GM21717 (cell line): Measurements from ENCODE around the gene SLC35F3.
A peak's percentile ranks its signal among the peaks of the same experiment; 100 is the strongest.
"Not testable (repeated sequence)": the region's sequence is repeated elsewhere in the genome, so short reads cannot be mapped to it uniquely, and the experiment has no call there.

Experiments
- ATAC-seq: cut with Tn5 transposase; IDR thresholded peaks from one replicate; pipeline ENCODE4 v1.9.1; 2021; ENCODE audit warnings: mild to moderate bottlenecking, moderate library complexity; ENCODE audit not compliant: unreplicated experiment

The SLC35F3 gene

GRCh38 chr1:234340528-234340927, 436.1 kb downstream of the SLC35F3 start:
- ATAC-seq: no peak

- ATAC-seq: no peak
These were observed 438.3 kb downstream of the SLC35F3 start for GRCh38 chr1:234342774-234343173.

DNA sequence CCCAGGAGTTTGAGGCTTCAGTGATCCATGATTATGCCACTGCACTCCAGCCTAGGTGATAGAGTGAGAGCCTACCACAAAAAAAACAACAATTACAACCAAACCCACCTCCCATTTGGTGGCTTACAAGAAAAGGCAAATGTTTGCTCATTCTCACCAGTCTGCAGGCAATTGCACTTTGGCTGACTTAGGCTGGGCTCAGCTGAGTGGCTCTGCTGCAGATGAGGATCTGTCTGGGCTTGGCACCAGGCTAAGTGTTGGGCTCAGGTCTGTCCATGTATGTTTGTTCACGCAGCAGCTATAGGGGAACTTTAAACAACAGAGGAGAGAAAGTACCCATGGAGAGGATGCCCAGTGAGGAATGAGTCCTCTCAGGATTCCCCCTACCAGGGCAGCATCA, 440.8 kb downstream of the SLC35F3 start:
- no peak for ATAC-seq

GRCh38 chr1:234348964-234349363, 444.5 kb downstream of the SLC35F3 start:
- ATAC-seq: no peak

GRCh38 chr1:234355782-234356510, 451.5 kb downstream of the SLC35F3 start:
- no peak for ATAC-seq

GRCh38 chr1:234356615-234357269, 452.3 kb downstream of the SLC35F3 start:
- not testable (repeated sequence) for ATAC-seq

- ATAC-seq: no peak
These were observed 453.4 kb downstream of the SLC35F3 start for GRCh38 chr1:234357831-234358230.

- no peak for ATAC-seq
These were observed 456.7 kb downstream of the SLC35F3 start for GRCh38 chr1:234361102-234361603.

DNA sequence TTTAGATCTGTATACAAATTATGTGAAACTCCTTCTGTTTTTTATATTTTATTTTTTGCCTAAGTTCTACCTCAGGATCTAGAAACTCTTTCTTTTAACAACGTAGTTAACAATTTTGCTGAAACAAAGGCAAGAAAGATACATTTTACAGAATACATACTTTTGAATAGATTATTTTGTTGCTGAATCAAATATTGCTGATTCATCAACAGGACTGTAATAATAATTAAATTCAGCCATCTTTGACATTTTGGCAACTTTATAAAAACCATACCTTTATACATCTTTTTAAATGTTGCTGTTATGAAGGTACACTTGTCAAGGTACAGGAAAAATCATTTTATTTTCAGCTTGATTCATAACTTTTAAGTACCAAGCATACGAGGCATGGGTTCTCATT, 458.1 kb downstream of the SLC35F3 start:
- no peak for ATAC-seq

GRCh38 chr1:234368320-234369032, 464.0 kb downstream of the SLC35F3 start:
- no peak for ATAC-seq

DNA sequence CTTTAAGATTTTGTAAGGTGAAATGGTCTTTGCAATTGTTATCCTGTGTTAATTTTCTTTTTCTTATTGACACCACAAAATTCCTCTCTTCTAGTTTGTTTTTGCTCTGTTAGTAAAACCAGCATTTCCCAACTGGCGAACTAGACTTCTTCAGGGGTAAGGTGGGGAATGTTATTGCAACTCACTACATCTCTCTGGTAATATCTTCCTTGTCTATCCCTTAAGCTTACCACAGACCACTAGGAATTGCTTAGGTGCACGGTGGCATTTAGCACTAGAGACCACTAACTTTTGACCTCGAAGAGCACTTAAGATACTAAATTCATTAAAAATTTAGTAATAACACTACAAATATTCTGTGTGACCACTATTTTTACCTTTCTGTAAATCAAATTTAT, 464.6 kb downstream of the SLC35F3 start:
- no peak for ATAC-seq

DNA sequence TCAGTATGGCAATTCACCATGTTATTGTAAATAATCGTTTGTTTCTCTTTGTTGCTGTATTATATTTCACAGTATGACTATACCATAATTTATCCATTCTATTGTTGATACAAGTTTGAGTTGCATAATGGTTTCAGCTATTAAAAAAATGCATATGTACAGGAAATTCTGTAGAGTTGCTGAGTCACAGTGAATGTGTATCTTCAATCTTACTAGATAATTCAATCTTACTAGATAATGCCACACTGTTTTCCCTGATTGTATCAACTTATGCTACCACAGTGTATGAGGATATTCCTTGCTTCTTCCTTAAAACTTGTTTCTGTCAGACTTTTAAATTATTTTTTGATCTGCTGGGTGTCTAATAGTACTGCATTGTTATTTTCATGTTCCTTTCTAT, 465.3 kb downstream of the SLC35F3 start:
- no peak for ATAC-seq

GRCh38 chr1:234371414-234371813, 466.9 kb downstream of the SLC35F3 start:
- ATAC-seq: no peak

- ATAC-seq: no peak
These were observed 467.7 kb downstream of the SLC35F3 start for GRCh38 chr1:234372011-234372757.

DNA sequence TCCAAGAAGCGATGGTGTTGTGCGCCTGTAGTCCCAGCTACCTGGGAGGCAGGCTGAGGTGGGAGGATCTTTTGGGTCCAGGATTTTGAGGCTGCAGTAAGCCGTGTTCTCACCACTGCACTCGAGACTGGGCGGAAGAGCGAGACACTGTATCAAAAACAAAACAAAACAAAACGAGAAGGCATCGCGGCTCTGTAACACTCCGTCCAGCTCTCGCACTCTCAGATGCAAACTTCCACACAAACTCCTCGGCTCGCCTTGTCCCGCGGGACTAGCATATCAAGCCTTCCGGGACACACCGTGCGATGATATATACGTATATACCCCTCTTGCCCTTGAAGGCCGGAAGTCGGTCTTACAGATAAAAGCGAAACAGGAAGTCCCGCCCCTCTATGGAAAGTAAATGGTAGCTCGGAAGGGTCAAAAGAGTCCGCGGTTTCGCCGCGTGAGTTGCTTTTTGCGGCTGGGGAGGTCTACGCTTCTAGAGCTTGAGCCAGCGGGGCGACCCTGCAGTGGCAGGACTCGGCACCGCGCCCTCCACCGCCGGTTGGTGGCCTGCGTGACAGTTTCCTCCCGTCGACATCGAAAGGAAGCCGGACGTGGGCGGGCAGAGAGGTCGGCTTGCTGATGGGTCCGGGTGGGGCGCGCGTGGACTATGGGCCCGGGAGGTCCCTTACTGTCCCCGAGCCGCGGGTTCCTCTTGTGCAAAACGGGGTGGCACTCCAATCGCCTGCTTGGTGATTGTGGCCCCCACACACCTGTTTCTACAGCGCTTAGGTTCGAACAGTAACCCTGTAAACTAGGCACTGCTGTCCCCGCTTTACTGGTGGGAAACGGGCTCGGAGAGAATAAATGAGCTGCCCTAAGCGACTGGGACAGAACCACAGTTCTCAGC, 468.8 kb downstream of the SLC35F3 start, which contains the start of gene COA6:
COA6 (plus strand) TSS at position 393 of the 895 bp plus-strand sequence; CDS start at position 404, 11 bp downstream.
- peak; percentile 96 for ATAC-seq

GRCh38 chr1:234373959-234374254, 469.4 kb downstream of the SLC35F3 start:
- ATAC-seq: peak; percentile 34
